Neural progenitor cell (in vitro differentiated cells): Measurements from ENCODE around the gene PDE3A. TPM values are rescaled to one million over a fixed set of nuclear protein-coding genes. Genes with fewer than 3 reads are reported as not detected.
"Not testable (repeated sequence)": the region's sequence is repeated elsewhere in the genome, so short reads cannot be mapped to it uniquely, and the experiment has no call there.

Source experiments
- DNase-seq: peaks from one replicate; pipeline ENCODE4 v3.0.0-alpha.2; 2016; ENCODE audit warnings: low spot score
- H2AFZ ChIP-seq: fragments of 200-600 bp; sonication (generic); replicated peaks from 2 replicates; pipeline ENCODE4 v1.6.1; 2016; ENCODE audit warnings: antibody characterized with exemption
- H3F3A ChIP-seq: fragments of 200-600 bp; sonication (generic); 2 replicates; pipeline ENCODE4 v1.6.1; 2016; ENCODE audit warnings: antibody characterized with exemption, low read depth
- H3K27ac ChIP-seq: fragments of 200-600 bp; sonication (generic); 2 replicates; pipeline ENCODE4 v1.5.1; 2016; ENCODE audit warnings: mild to moderate bottlenecking
- H3K27me3 ChIP-seq: fragments of 200-600 bp; sonication (generic); 2 replicates; pipeline ENCODE4 v1.6.1; 2016; ENCODE audit warnings: mild to moderate bottlenecking, moderate library complexity
- H3K36me3 ChIP-seq: fragments of 200-600 bp; sonication (generic); 2 replicates; pipeline ENCODE4 v1.5.1; 2016
- H3K4me1 ChIP-seq: fragments of 200-600 bp; sonication (generic); 2 replicates; pipeline ENCODE4 v1.6.1; 2016; ENCODE audit warnings: mixed run types
- H3K4me2 ChIP-seq: fragments of 200-600 bp; sonication (generic); 2 replicates; pipeline ENCODE4 v1.6.1; 2016
- H3K4me3 ChIP-seq: fragments of 200-600 bp; sonication (generic); 2 replicates; pipeline ENCODE4 v1.5.1; 2016
- H3K79me2 ChIP-seq: fragments of 200-600 bp; sonication (generic); 2 replicates; pipeline ENCODE4 v1.6.1; 2016; ENCODE audit warnings: low read depth
- H3K9ac ChIP-seq: fragments of 200-600 bp; sonication (generic); 2 replicates; pipeline ENCODE4 v1.6.1; 2016
- H3K9me3 ChIP-seq: fragments of 200-600 bp; sonication (generic); 2 replicates; pipeline ENCODE4 v1.5.1; 2016; ENCODE audit warnings: low read depth
- H4K20me1 ChIP-seq: fragments of 200-600 bp; sonication (generic); 2 replicates; pipeline ENCODE4 v1.6.1; 2016; ENCODE audit warnings: low read depth
- H3K27ac Mint-ChIP-seq: 3 replicates; pipeline ENCODE4 v1.8.0; 2021; ENCODE audit warnings: mixed read lengths
- H3K27me3 Mint-ChIP-seq: 2 replicates; pipeline ENCODE4 v1.8.0; 2022; ENCODE audit warnings: low read depth, mild to moderate bottlenecking, inconsistent platforms, moderate library complexity, mixed read lengths; ENCODE audit not compliant: insufficient read depth
- H3K36me3 Mint-ChIP-seq: 3 replicates; pipeline ENCODE4 v1.8.0; 2021; ENCODE audit warnings: mixed read lengths
- H3K4me1 Mint-ChIP-seq: 3 replicates; pipeline ENCODE4 v1.8.0; 2021; ENCODE audit warnings: mixed read lengths
- H3K4me3 Mint-ChIP-seq: 3 replicates; pipeline ENCODE4 v1.8.0; 2021; ENCODE audit warnings: mild to moderate bottlenecking, moderate library complexity, mixed read lengths
- H3K9me3 Mint-ChIP-seq: 3 replicates; pipeline ENCODE4 v1.8.0; 2020; ENCODE audit warnings: mixed read lengths
- CTCF ChIP-seq: fragments of 200-600 bp; sonication (generic); IDR thresholded peaks from 2 replicates; pipeline ENCODE4 v1.5.1; 2017; ENCODE audit warnings: antibody characterized with exemption, mild to moderate bottlenecking
- EZH2 ChIP-seq: fragments of 200-600 bp; sonication (generic); IDR thresholded peaks from 2 replicates; pipeline ENCODE4 v1.6.1; 2017; ENCODE audit warnings: antibody characterized with exemption, mild to moderate bottlenecking, moderate library complexity
- EZH2phosphoT487 ChIP-seq: fragments of 200-600 bp; sonication (generic); IDR thresholded peaks from 2 replicates; pipeline ENCODE4 v1.6.1; 2017; ENCODE audit warnings: antibody characterized with exemption
- total RNA-seq: library from RNA; depleted of rRNA; stranded (reverse); fragments of >200 nt; gene quantifications from 2 replicates; pipeline ENCODE4 v1.2.3, GENCODE V29; 2015; ENCODE audit warnings: low replicate concordance

Gene PDE3A
- total RNA-seq, 1 donor from 2014 or later = 0.47 TPM

GRCh38 chr12:20601668-20602280 lies 233.4 kb downstream of the PDE3A start:
- Histone ChIP-seq H4K20me1 (no peaks in the 10 kb centered on the region), H3K79me2 (no peaks in the 10 kb centered on the region), H3K4me3 (no peak overlapping the region), H3K9me3 (no peaks in the 10 kb centered on the region), H2AFZ (peak overlapping the region; percentile 3), H3K9ac (no peak overlapping the region), H3F3A (no peaks in the 10 kb centered on the region), H3K4me1 (no peaks in the 10 kb centered on the region), H3K36me3 (no peaks in the 10 kb centered on the region), H3K27me3 (no peaks in the 10 kb centered on the region), H3K4me2 (no peak overlapping the region), H3K27ac (no peak overlapping the region)
- H3K27ac Mint-ChIP-seq = no peak overlapping the region
- H3K36me3 Mint-ChIP-seq = no peaks in the 10 kb centered on the region
- no peak overlapping the region for H3K4me3 Mint-ChIP-seq
- TF ChIP-seq CTCF (peak; percentile 68), EZH2phosphoT487 (no peak), EZH2 (no peak)
- DNase-seq = peak; percentile 14
- no peaks in the 10 kb centered on the region for H3K9me3 Mint-ChIP-seq
- H3K27me3 Mint-ChIP-seq = no peaks in the 10 kb centered on the region
- H3K4me1 Mint-ChIP-seq = peaks cover 4% of the 10 kb centered on the region

- H3K4me2 ChIP-seq = no peak overlapping the region
- no peak overlapping the region for H3K9ac ChIP-seq
- no peaks in the 10 kb centered on the region for H3K9me3 Mint-ChIP-seq
- no peak for TF ChIP-seq EZH2
- no peak for TF ChIP-seq CTCF
- TF ChIP-seq EZH2phosphoT487 = no peak
- no peaks in the 10 kb centered on the region for H3K4me1 ChIP-seq
- no peaks in the 10 kb centered on the region for H3K27me3 Mint-ChIP-seq
- H3K36me3 ChIP-seq = no peaks in the 10 kb centered on the region
- H3K4me3 Mint-ChIP-seq = no peak overlapping the region
- no peak overlapping the region for H3K4me3 ChIP-seq
- no peak overlapping the region for H3K27ac ChIP-seq
- no peaks in the 10 kb centered on the region for H4K20me1 ChIP-seq
- no peaks in the 10 kb centered on the region for H3K27me3 ChIP-seq
- no peaks in the 10 kb centered on the region for H3K9me3 ChIP-seq
- peaks cover 4% of the 10 kb centered on the region for H3K4me1 Mint-ChIP-seq
- H3K79me2 ChIP-seq = no peaks in the 10 kb centered on the region
- H2AFZ ChIP-seq = peak overlapping the region; percentile 3
- no peaks in the 10 kb centered on the region for H3F3A ChIP-seq
- H3K36me3 Mint-ChIP-seq = no peaks in the 10 kb centered on the region
- DNase-seq = no peak
- H3K27ac Mint-ChIP-seq = no peak overlapping the region
Observed at GRCh38 chr12:20602641-20603391, 234.5 kb downstream of the PDE3A start.

- Mint-ChIP-seq H3K27ac (no peak overlapping the region), H3K27me3 (no peaks in the 10 kb centered on the region), H3K36me3 (no peaks in the 10 kb centered on the region), H3K4me1 (peaks cover 4% of the 10 kb centered on the region), H3K9me3 (no peaks in the 10 kb centered on the region), H3K4me3 (no peak overlapping the region)
- Histone ChIP-seq H3F3A (no peaks in the 10 kb centered on the region), H4K20me1 (no peaks in the 10 kb centered on the region), H3K9ac (no peak overlapping the region), H3K36me3 (no peaks in the 10 kb centered on the region), H2AFZ (no peak overlapping the region), H3K4me1 (no peaks in the 10 kb centered on the region), H3K9me3 (no peaks in the 10 kb centered on the region), H3K4me2 (no peak overlapping the region), H3K79me2 (no peaks in the 10 kb centered on the region), H3K27ac (no peak overlapping the region), H3K4me3 (no peak overlapping the region), H3K27me3 (no peaks in the 10 kb centered on the region)
- no peak for TF ChIP-seq EZH2
- TF ChIP-seq CTCF = no peak
- TF ChIP-seq EZH2phosphoT487 = no peak
- no peak for DNase-seq
Observed at GRCh38 chr12:20604408-20605067, 236.2 kb downstream of the PDE3A start.

- H3K4me1 ChIP-seq, H3K79me2 ChIP-seq, H3K4me1 Mint-ChIP-seq, H3K4me2 ChIP-seq, H3K9me3 ChIP-seq, H3K9me3 Mint-ChIP-seq, H3K36me3 Mint-ChIP-seq, H3K36me3 ChIP-seq, H3K4me3 ChIP-seq, H3F3A ChIP-seq, H3K27ac ChIP-seq, H3K4me3 Mint-ChIP-seq, H3K27ac Mint-ChIP-seq, H3K27me3 Mint-ChIP-seq, H3K9ac ChIP-seq, H4K20me1 ChIP-seq, H3K27me3 ChIP-seq, DNase-seq: not testable (repeated sequence)
- peak overlapping the region; percentile 20 for H2AFZ ChIP-seq
Observed at GRCh38 chr12:20615020-20615419, 246.7 kb downstream of the PDE3A start.
